Astrocyte of the cerebellum (primary cell): ENCODE measurements around the gene TNFAIP3.

Source experiments
- DNase-seq: peaks from one replicate; pipeline ENCODE4 v3.0.0-alpha.2; 2011; ENCODE audit warnings: low read depth
- H3K4me3 ChIP-seq: 2 replicates; pipeline ENCODE4 v1.5.1; 2011; ENCODE audit warnings: mild to moderate bottlenecking, low read depth, low read length, moderate library complexity
- CTCF ChIP-seq: IDR thresholded peaks from 2 replicates; pipeline ENCODE4 v1.5.1; 2012; ENCODE audit warnings: low read length, low read depth, moderate library complexity, mild to moderate bottlenecking; ENCODE audit errors: missing control alignments
- in situ Hi-C: cut with HindIII; loops from 2 replicates; pipeline ENCODE4 v1.10.0; 2017; ENCODE audit warnings: low sequenced_read_pairs

TNFAIP3 gene

GRCh38 chr6:137900815-137901214 lies 33.8 kb downstream of the TNFAIP3 start:
- H3K4me3 ChIP-seq, result no peak overlapping the region
- no peak for DNase-seq
- in situ Hi-C loops, result no loop called here
- TF ChIP-seq CTCF, result no peak

GRCh38 chr6:137901454-137901853 lies 34.4 kb downstream of the TNFAIP3 start:
- DNase-seq, result no peak
- in situ Hi-C loops, result no loop called here
- no peak for TF ChIP-seq CTCF
- H3K4me3 ChIP-seq, result no peak overlapping the region

- in situ Hi-C loops, result no loop called here
- no peak for DNase-seq
- H3K4me3 ChIP-seq, result no peak overlapping the region
- no peak for TF ChIP-seq CTCF
These were observed 35.6 kb downstream of the TNFAIP3 start for GRCh38 chr6:137902699-137903098.

- in situ Hi-C loops, result no loop called here
- DNase-seq, result no peak
- TF ChIP-seq CTCF, result no peak
- H3K4me3 ChIP-seq, result no peak overlapping the region
These were observed 36.3 kb downstream of the TNFAIP3 start for GRCh38 chr6:137903274-137903932.

GRCh38 chr6:137903933-137904821 lies 37.1 kb downstream of the TNFAIP3 start:
- no peak for TF ChIP-seq CTCF
- H3K4me3 ChIP-seq, result no peak overlapping the region
- in situ Hi-C loops, result no loop called here
- DNase-seq, result no peak

GRCh38 chr6:137904822-137905617 lies 38.0 kb downstream of the TNFAIP3 start:
- in situ Hi-C loops, result no loop called here
- H3K4me3 ChIP-seq, result no peak overlapping the region
- TF ChIP-seq CTCF, result no peak
- DNase-seq, result no peak
